HepG2 (cell line): ENCODE results near the gene ADD2. TPM values are rescaled to one million over a fixed set of nuclear protein-coding genes. Genes with fewer than 3 reads are reported as not detected.

Experiments used
- ATAC-seq: fragments of 200-7000 bp; cut with Tn5 transposase; 3 replicates; pipeline ENCODE4 v1.9.1; 2020; ENCODE audit warnings: mild to moderate bottlenecking, moderate library complexity
- BruUV-seq: library from RNA; stranded (reverse); fragments of 400-500 nt; replicated peaks from 2 replicates; lab custom pipeline; 2021; lab: Mats Ljungman, UMichigan
- CTCF ChIA-PET: fragments of 300-600 bp; formaldehyde crosslinking; extraction: SDS; loops from one replicate; lab custom pipeline; 2021; ENCODE audit warnings: low total read pairs, inconsistent platforms, low intra/inter-chr PET ratio; lab: Yijun Ruan, JAX
- POLR2A ChIA-PET: fragments of 350-600 bp; sonication (Branson Sonifier 250); formaldehyde crosslinking; loops from one replicate; lab custom pipeline; 2020; ENCODE audit warnings: antibody characterized with exemption, inconsistent platforms; lab: Yijun Ruan, JAX
- DNase-seq: peaks from one replicate; pipeline ENCODE4 v3.0.0-alpha.2; 2015; ENCODE audit warnings: low spot score
- FAIRE-seq: peaks from 3 replicates; lab custom pipeline; 2011; peaks lifted over from hg19 to GRCh38; lab: Jason Lieb, UNC
- H2AFZ ChIP-seq: one replicate; pipeline ENCODE4 v1.6.1; 2011; ENCODE audit warnings: low read length, inconsistent platforms
- H3K27ac ChIP-seq: fragments of 300-600 bp; 3 replicates; pipeline ENCODE4 v1.8.0; 2011; ENCODE audit warnings: mixed run types, mild to moderate bottlenecking, mixed read lengths, low read length, inconsistent platforms; ENCODE audit not compliant: insufficient read depth; ENCODE audit errors: extremely low read length
- H3K27me3 ChIP-seq, 2 experiments: fragments of 200-600 bp in 1 of 2; 2 replicates in 1 of 2; 3 replicates in 1 of 2; pipeline versions ENCODE4 v1.6.0 to v1.8.0; 2011; ENCODE audit warnings: low read length in 2 of 2, mild to moderate bottlenecking in 2 of 2, moderate library complexity in 2 of 2, inconsistent platforms in 1 of 2; ENCODE audit not compliant: insufficient read depth in 2 of 2, control insufficient read depth in 1 of 2
- H3K36me3 ChIP-seq, 2 experiments: fragments of 200-600 bp in 1 of 2; replicated peaks in 1 of 2; 2 replicates in 1 of 2; 3 replicates in 1 of 2; pipeline versions ENCODE4 v1.5.1 to v1.8.0; 2011; ENCODE audit warnings: low read length in 2 of 2, inconsistent platforms in 1 of 2; ENCODE audit not compliant: insufficient read depth in 2 of 2, control insufficient read depth in 1 of 2
- H3K4me1 ChIP-seq: 2 replicates; pipeline ENCODE4 v1.5.1; 2012; ENCODE audit warnings: low read length, inconsistent platforms; ENCODE audit not compliant: insufficient read depth
- H3K4me2 ChIP-seq: 2 replicates; pipeline ENCODE4 v1.6.0; 2011; ENCODE audit warnings: low read depth, low read length, inconsistent platforms
- H3K4me3 ChIP-seq, 3 experiments: fragments of 200-600 bp in 1 of 3; sonication (generic), shearing (Covaris generic) in 1 of 3; replicated peaks in 1 of 3; 2 replicates each; pipeline ENCODE4 v1.5.1; 2011 to 2016; ENCODE audit warnings: low read length in 3 of 3, inconsistent platforms in 2 of 3, low read depth in 2 of 3, mild to moderate bottlenecking in 2 of 3, control low read depth in 1 of 3, mixed read lengths in 1 of 3; ENCODE audit not compliant: insufficient read depth in 1 of 3
- H3K79me2 ChIP-seq: one replicate; pipeline ENCODE4 v1.6.1; 2011; ENCODE audit warnings: low read length, inconsistent platforms; ENCODE audit not compliant: insufficient read depth
- H3K9ac ChIP-seq: 2 replicates; pipeline ENCODE4 v1.6.0; 2011; ENCODE audit warnings: mild to moderate bottlenecking, low read depth, low read length, inconsistent platforms; ENCODE audit not compliant: insufficient read depth
- H3K9me3 ChIP-seq: 2 replicates; pipeline ENCODE4 v1.5.1; 2012; ENCODE audit warnings: mild to moderate bottlenecking, low read length
- H4K20me1 ChIP-seq: 2 replicates; pipeline ENCODE4 v1.6.0; 2011; ENCODE audit warnings: inconsistent platforms, mild to moderate bottlenecking, low read length, moderate library complexity; ENCODE audit not compliant: insufficient read depth
- ELF1 ChIP-seq: sonication (generic); formaldehyde crosslinking; IDR thresholded peaks from 2 replicates; pipeline ENCODE4 v1.4.0; 2020; ENCODE audit warnings: missing genetic modification reagents
- FOXK1 ChIP-seq: sonication (generic); formaldehyde crosslinking; IDR thresholded peaks from 2 replicates; pipeline ENCODE4 v1.4.0; 2020; ENCODE audit warnings: low read depth, missing genetic modification reagents, borderline replicate concordance
- IRF9 ChIP-seq: sonication (generic); formaldehyde crosslinking; IDR thresholded peaks from 2 replicates; pipeline ENCODE4 v1.8.0; 2022; ENCODE audit warnings: missing genetic modification reagents, mild to moderate bottlenecking, borderline replicate concordance
- RBM39 ChIP-seq: fragments of 200-400 bp; formaldehyde crosslinking; IDR thresholded peaks from one replicate; pipeline ENCODE4 v1.6.1; 2018; ENCODE audit warnings: antibody characterized with exemption, mild to moderate bottlenecking, low read depth, low read length; ENCODE audit not compliant: poor library complexity, severe bottlenecking
- THAP9 ChIP-seq: sonication (generic); formaldehyde crosslinking; IDR thresholded peaks from 2 replicates; pipeline ENCODE4; 2020; ENCODE audit warnings: missing genetic modification reagents, mild to moderate bottlenecking, borderline replicate concordance
- YEATS2 ChIP-seq: sonication (generic); formaldehyde crosslinking; IDR thresholded peaks from 2 replicates; pipeline ENCODE4 v1.4.0; 2020; ENCODE audit warnings: missing genetic modification reagents, borderline replicate concordance
- ZBTB14 ChIP-seq: sonication (generic); formaldehyde crosslinking; IDR thresholded peaks from 2 replicates; pipeline ENCODE4 v1.4.0; 2020; ENCODE audit warnings: missing genetic modification reagents
- ZNF329 ChIP-seq: sonication (generic); formaldehyde crosslinking; IDR thresholded peaks from 2 replicates; pipeline ENCODE4 v1.9.0; 2021; ENCODE audit warnings: low read depth, mild to moderate bottlenecking, missing genetic modification reagents
- ZNF407 ChIP-seq: sonication (generic); formaldehyde crosslinking; IDR thresholded peaks from one replicate; pipeline ENCODE4 v1.5.1; 2020; ENCODE audit warnings: mild to moderate bottlenecking, missing genetic modification reagents; ENCODE audit errors: not compliant biosample characterization
- WGBS: methylation state at CpG from one replicate; pipeline ENCODE4 v1.1.6; 2017; ENCODE audit warnings: low lambda C conversion rate; 5-methylcytosine and 5-hydroxymethylcytosine counted together
- in situ Hi-C: cut with HindIII; loops from 2 replicates; pipeline ENCODE4 v1.10.0; 2017; ENCODE audit warnings: low pct_unique_long_range_greater_than_20kb; ENCODE audit not compliant: extremely low pct_ligation_motif_present
- intact Hi-C: fragments of 100-400 bp; cut with micrococcal nuclease; formaldehyde crosslinking; loops from one replicate; pipeline ENCODE4 v1.10.0; 2022; ENCODE audit not compliant: unreplicated experiment
- polyA plus RNA-seq, 8 experiments: library from polyadenylated mRNA; depleted of rRNA in 3 of 8; stranded (reverse) in 7 of 8; unstranded in 1 of 8; fragments of >200 nt; fragmentation: Illumina TruSeq in 4 of 8; extraction: Trizol in 4 of 8; gene quantifications; 2 replicates each; pipeline versions ENCODE4 v1.2.1 to v1.2.3, GENCODE V29; 2011 to 2016; ENCODE audit warnings: low read depth in 4 of 8, missing spikeins in 1 of 8, mixed read lengths in 1 of 8; ENCODE audit not compliant: insufficient read depth in 1 of 8
- total RNA-seq, 5 experiments: library from RNA; depleted of rRNA; stranded (reverse); fragments of >200 nt; fragmentation: Illumina TruSeq; extraction: Trizol; gene quantifications; 2 replicates each; pipeline ENCODE4 v1.2.3, GENCODE V29; 2016; ENCODE audit warnings: low read depth in 1 of 5

The ADD2 gene
- total and polyA plus RNA-seq, 2 of the 13 experiments (the other 11 are each of a cell fraction or from before 2014, with no cell fraction given), result 0.05 to 0.13 TPM

- H3K79me2 ChIP-seq, result no peaks in the 10 kb centered on the region
- H4K20me1 ChIP-seq, result no peaks in the 10 kb centered on the region
- H3K27ac ChIP-seq, result no peak overlapping the region
- in situ Hi-C loops, result no loop called here
- peaks cover 7 to 11% of the 10 kb centered on the region in 2 experiments; a peak in 3 of 5 replicates for H3K27me3 ChIP-seq
- H3K9ac ChIP-seq, result no peak overlapping the region
- intact Hi-C loops, result no loop called here
- no peaks in the 10 kb centered on the region for H3K9me3 ChIP-seq
- ChIA-PET CTCF (no interaction called here), POLR2A (no interaction called here)
- no peak for ATAC-seq
- no peak overlapping the region for H2AFZ ChIP-seq
- H3K4me1 ChIP-seq, result peaks cover 7% of the 10 kb centered on the region; the same call in 1 of the 2 replicates
- no peak overlapping the region for H3K4me3 ChIP-seq
- H3K36me3 ChIP-seq, result no peaks in the 10 kb centered on the region
- no TSS peak for BruUV-seq
- H3K4me2 ChIP-seq, result no peak overlapping the region
- FAIRE-seq, result no peak
- WGBS, result 39% methylated on average over 9 of the region's 9 CpGs
- DNase-seq, result no peak
- TF ChIP-seq ZNF407 (no peak), IRF9 (no peak), RBM39 (no peak), ZBTB14 (CRISPR knock-in tag) (no peak), YEATS2 (CRISPR knock-in tag) (no peak), ZNF329 (no peak), THAP9 (CRISPR knock-in tag) (no peak), ELF1 (CRISPR knock-in tag) (no peak), FOXK1 (CRISPR knock-in tag) (no peak)
Observed at GRCh38 chr2:70703900-70704549, 64.0 kb downstream of the ADD2 start.
